GM12872 (cell line): Measurements from ENCODE around the gene DAAM1.

Experiments
- TF ChIP-seq, protein P1 (sequence below): IDR thresholded peaks from 3 replicates; pipeline ENCODE4 v1.5.1; 2011; ENCODE audit warnings: low read depth, mild to moderate bottlenecking, low read length, moderate library complexity; ENCODE audit not compliant: insufficient read depth

Gene DAAM1

DNA sequence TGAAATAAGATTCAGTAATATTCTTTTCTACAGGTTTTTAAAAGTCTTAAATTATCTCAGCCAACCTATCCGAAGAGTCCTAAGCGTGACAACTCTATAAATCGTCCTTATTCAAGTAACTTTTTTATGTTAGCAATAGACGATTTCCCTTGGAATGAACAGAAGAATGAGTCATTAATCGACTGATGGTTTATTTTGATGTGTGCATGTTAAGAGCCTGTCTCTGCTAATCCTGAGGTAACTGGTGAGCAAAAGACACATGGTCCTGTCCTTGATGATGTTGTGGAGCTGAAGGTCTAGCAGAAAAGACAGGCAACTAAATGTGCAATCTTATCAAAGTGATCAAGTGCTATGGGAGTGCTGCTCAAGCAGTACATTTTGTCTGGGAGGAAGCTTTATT lies 80.4 kb downstream of the DAAM1 start:
- TF ChIP-seq, protein P1, sequence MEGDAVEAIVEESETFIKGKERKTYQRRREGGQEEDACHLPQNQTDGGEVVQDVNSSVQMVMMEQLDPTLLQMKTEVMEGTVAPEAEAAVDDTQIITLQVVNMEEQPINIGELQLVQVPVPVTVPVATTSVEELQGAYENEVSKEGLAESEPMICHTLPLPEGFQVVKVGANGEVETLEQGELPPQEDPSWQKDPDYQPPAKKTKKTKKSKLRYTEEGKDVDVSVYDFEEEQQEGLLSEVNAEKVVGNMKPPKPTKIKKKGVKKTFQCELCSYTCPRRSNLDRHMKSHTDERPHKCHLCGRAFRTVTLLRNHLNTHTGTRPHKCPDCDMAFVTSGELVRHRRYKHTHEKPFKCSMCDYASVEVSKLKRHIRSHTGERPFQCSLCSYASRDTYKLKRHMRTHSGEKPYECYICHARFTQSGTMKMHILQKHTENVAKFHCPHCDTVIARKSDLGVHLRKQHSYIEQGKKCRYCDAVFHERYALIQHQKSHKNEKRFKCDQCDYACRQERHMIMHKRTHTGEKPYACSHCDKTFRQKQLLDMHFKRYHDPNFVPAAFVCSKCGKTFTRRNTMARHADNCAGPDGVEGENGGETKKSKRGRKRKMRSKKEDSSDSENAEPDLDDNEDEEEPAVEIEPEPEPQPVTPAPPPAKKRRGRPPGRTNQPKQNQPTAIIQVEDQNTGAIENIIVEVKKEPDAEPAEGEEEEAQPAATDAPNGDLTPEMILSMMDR = no peak

DNA sequence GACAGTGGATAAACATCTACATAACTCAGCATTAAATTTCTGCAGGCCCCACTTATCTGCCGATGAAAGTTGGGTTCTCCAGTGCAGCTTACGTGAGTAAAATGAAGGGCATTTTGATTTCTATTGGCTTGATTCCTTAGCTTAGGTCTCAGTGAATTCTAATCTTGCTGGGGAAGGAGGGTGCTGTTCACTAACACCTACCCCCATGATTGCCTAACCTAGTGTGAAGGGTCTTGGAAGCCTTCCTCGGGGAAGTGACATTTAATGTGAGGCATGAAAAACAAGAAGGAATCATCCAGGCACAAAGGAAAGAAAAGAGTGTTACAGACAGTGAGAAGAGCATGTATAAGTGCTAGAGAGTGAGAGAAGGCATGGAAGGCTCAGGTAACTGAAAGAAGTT lies 81.0 kb downstream of the DAAM1 start:
- TF ChIP-seq, protein P1 = no peak

- TF ChIP-seq, protein P1 = no peak
These were observed 82.8 kb downstream of the DAAM1 start for GRCh38 chr14:59271256-59271655.

DNA sequence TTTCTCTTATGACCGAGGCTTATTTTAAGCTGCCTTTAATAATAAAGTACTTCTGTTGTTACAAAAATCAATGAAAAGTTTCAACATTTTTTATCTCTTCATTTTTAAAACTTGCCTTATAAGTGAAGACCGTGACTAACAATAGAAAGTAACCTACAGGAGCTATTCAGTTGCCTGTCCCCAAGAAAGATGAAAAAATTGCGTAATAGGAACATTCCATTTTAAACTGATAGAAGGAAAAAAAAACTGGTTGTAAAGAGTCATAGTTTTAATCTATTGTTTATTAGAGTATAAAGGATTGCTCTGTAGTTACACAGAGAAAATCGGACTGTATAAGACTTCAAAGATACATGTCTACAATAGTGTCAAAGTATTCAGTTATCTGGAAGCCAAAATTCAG lies 83.3 kb downstream of the DAAM1 start:
- TF ChIP-seq, protein P1 = no peak

- TF ChIP-seq, protein P1 = no peak
These were observed 84.2 kb downstream of the DAAM1 start for GRCh38 chr14:59272633-59273032.

DNA sequence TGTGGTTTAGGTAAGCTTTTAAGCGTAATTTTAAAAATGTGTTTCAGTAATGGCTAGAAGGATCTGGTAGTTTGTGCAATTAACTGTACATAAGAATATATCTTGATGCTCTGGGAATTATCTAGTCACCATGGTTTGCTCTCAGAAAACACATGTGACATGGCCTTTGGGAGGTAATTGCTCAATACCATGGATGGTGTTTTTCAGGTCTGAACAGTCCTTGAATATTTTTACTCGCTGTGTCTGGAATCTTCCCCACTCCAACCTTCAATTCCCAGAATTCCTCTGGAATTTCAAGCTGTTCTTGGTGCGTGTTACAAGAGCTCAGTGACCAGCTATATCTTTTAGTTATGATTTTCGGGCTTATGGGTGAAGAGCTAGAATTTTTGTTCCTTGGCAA lies 85.3 kb downstream of the DAAM1 start:
- TF ChIP-seq, protein P1 = no peak

DNA sequence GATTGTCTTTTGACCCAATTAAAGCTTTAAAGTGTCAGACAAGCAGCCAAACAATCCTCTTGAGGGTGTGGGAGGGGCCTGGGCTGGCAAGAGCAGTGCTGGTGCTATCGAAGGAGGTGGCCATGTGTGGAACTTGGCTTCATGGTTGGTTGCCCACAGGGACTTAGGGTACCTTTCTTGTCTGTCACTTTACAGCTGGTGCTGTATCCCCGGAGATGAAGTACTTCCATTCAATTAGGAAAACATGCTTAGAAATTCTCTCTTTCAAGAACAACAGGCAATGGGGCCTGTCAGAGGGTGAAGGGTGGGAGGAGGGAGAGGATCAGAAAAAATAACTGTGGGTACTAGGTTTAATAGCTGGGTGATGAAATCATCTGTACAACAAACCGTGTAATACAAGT lies 86.5 kb downstream of the DAAM1 start:
- TF ChIP-seq, protein P1 = no peak

- TF ChIP-seq, protein P1 = no peak
These were observed 87.2 kb downstream of the DAAM1 start for GRCh38 chr14:59275668-59276067.
